GM21723 (cell line): ENCODE results near the gene DOHH.
A peak's percentile ranks its signal among the peaks of the same experiment; 100 is the strongest.

Experiments used
- ATAC-seq: cut with Tn5 transposase; IDR thresholded peaks from one replicate; pipeline ENCODE4 v1.9.1; 2021; ENCODE audit warnings: mild to moderate bottlenecking, moderate library complexity; ENCODE audit not compliant: unreplicated experiment

Gene DOHH

GRCh38 chr19:3505598-3506383, 5.3 kb upstream of the DOHH start, which contains the start of gene FZR1:
Gene FZR1 (plus strand): TSS chr19:3506311. CDS start chr19:3522990, 16,679 bp downstream.
- ATAC-seq: peak; percentile 83

GRCh38 chr19:3504735-3505134, 4.3 kb upstream of the DOHH start:
- no peak for ATAC-seq

GRCh38 chr19:3503036-3503572, 2.6 kb upstream of the DOHH start:
- ATAC-seq: no peak

GRCh38 chr19:3501780-3502179, 1.3 kb upstream of the DOHH start:
- no peak for ATAC-seq

- peak; percentile 4 for ATAC-seq
Measured at GRCh38 chr19:3499738-3500428, 591 bp downstream of the DOHH start.

GRCh38 chr19:3497757-3498520, 2.5 kb downstream of the DOHH start:
- ATAC-seq: no peak

- ATAC-seq: no peak
Measured at GRCh38 chr19:3496392-3497273, 3.8 kb downstream of the DOHH start.

GRCh38 chr19:3494559-3494958, 5.9 kb downstream of the DOHH start:
- ATAC-seq: no peak

GRCh38 chr19:3494051-3494450, 6.4 kb downstream of the DOHH start:
- no peak for ATAC-seq

GRCh38 chr19:3493651-3494050, 6.8 kb downstream of the DOHH start:
- ATAC-seq: no peak

GRCh38 chr19:3492919-3493318, 7.6 kb downstream of the DOHH start:
- ATAC-seq: no peak

GRCh38 chr19:3492131-3492839, 8.2 kb downstream of the DOHH start:
- no peak for ATAC-seq

- no peak for ATAC-seq
Measured at GRCh38 chr19:3491396-3492119, 8.9 kb downstream of the DOHH start.

GRCh38 chr19:3483226-3483628, 17.2 kb downstream of the DOHH start, which contains the start of gene SMIM44:
Gene SMIM44 (minus strand): TSS chr19:3483441. CDS start chr19:3483403, 38 bp downstream.
- ATAC-seq: no peak

GRCh38 chr19:3482507-3483225, 17.8 kb downstream of the DOHH start:
- ATAC-seq: no peak

- no peak for ATAC-seq
Measured at GRCh38 chr19:3481241-3482090, 19.0 kb downstream of the DOHH start.

GRCh38 chr19:3480383-3481091, 19.9 kb downstream of the DOHH start, which contains the start of gene SMIM24:
Gene SMIM24 (minus strand): TSS chr19:3480525. CDS start chr19:3480463, 62 bp downstream.
- ATAC-seq: no peak
